SH-SY5Y (cell line): ENCODE measurements around the gene SMYD3.

Experiments
- GATA2 ChIP-seq: IDR thresholded peaks from 2 replicates; pipeline ENCODE4 v1.6.1; 2011; ENCODE audit warnings: mild to moderate bottlenecking, low read depth, low read length
- GATA3 ChIP-seq: IDR thresholded peaks from 2 replicates; pipeline ENCODE4 v1.6.1; 2011; ENCODE audit warnings: low read depth, mild to moderate bottlenecking, low read length, moderate library complexity

DNA sequence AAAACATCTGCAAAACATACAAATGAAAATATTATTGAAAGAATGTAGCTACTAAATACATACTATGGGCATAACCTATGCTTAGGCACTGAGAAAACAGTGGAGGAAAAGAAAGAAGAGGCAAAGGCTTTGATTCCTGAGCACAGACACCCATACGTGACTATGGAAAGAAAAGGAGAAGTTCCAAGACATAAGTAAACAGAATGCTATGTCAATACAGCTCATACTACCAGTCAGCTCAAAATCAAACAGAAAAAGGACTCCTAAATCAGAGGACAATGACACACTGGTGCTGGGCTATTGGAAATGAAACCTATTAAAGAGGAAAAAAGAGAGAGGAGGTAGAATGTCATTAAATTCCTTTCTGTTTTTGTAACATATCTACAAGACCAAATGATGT is 225.4 kb downstream of the SMYD3 start:
- TF ChIP-seq GATA2 (no peak), GATA3 (no peak)
